ENCODE data around the gene C1orf50. TPM values are rescaled to one million over a fixed set of nuclear protein-coding genes. Genes with fewer than 3 reads are reported as not detected.

The C1orf50 gene
- total RNA-seq, 1 donor from 2014 or later: 13.6 TPM

- no peak for DNase-seq (ENCODE audit: low read depth, low spot score)
- Mint-ChIP-seq H3K27me3 (ENCODE audit: low read depth) (no peaks in the 10 kb centered on the region), H3K9me3 (no peaks in the 10 kb centered on the region), H3K36me3 (ENCODE audit: low read depth) (no peaks in the 10 kb centered on the region), H3K4me1 (peaks cover 4% of the 10 kb centered on the region), H3K4me3 (no peak overlapping the region), H3K27ac (ENCODE audit: unreplicated experiment) (peak overlapping the region; percentile 50)
- TF ChIP-seq CTCF (conservative IDR thresholded peaks at IDR 0.05): no peak
Observed at GRCh38 chr1:42734201-42735035, 32.6 kb upstream of the C1orf50 start.

- Mint-ChIP-seq H3K27me3 (ENCODE audit: low read depth) (no peaks in the 10 kb centered on the region), H3K36me3 (ENCODE audit: low read depth) (no peaks in the 10 kb centered on the region), H3K9me3 (no peaks in the 10 kb centered on the region), H3K27ac (ENCODE audit: unreplicated experiment) (peak overlapping the region; percentile 50), H3K4me1 (peaks cover 6% of the 10 kb centered on the region), H3K4me3 (no peak overlapping the region)
- DNase-seq (ENCODE audit: low read depth, low spot score): no peak
- no peak for TF ChIP-seq CTCF (conservative IDR thresholded peaks at IDR 0.05)
Observed at GRCh38 chr1:42735056-42735455, 32.0 kb upstream of the C1orf50 start.

GRCh38 chr1:42735477-42736105 is 31.5 kb upstream of the C1orf50 start:
- Mint-ChIP-seq H3K4me3 (no peak overlapping the region), H3K27me3 (ENCODE audit: low read depth) (no peaks in the 10 kb centered on the region), H3K27ac (ENCODE audit: unreplicated experiment) (no peak overlapping the region), H3K9me3 (no peaks in the 10 kb centered on the region), H3K4me1 (peaks cover 10% of the 10 kb centered on the region), H3K36me3 (ENCODE audit: low read depth) (no peaks in the 10 kb centered on the region)
- TF ChIP-seq CTCF (conservative IDR thresholded peaks at IDR 0.05): no peak
- DNase-seq (ENCODE audit: low read depth, low spot score): no peak

GRCh38 chr1:42736152-42736551 is 30.9 kb upstream of the C1orf50 start:
- Mint-ChIP-seq H3K36me3 (ENCODE audit: low read depth) (no peaks in the 10 kb centered on the region), H3K27ac (ENCODE audit: unreplicated experiment) (no peak overlapping the region), H3K4me3 (no peak overlapping the region), H3K27me3 (ENCODE audit: low read depth) (no peaks in the 10 kb centered on the region), H3K9me3 (no peaks in the 10 kb centered on the region), H3K4me1 (peaks cover 14% of the 10 kb centered on the region)
- no peak for DNase-seq (ENCODE audit: low read depth, low spot score)
- peak; percentile 37 for TF ChIP-seq CTCF (conservative IDR thresholded peaks at IDR 0.05)

GRCh38 chr1:42736571-42737200 is 30.4 kb upstream of the C1orf50 start:
- H3K4me1 Mint-ChIP-seq: peaks cover 14% of the 10 kb centered on the region
- no peak overlapping the region for H3K4me3 Mint-ChIP-seq
- no peaks in the 10 kb centered on the region for H3K36me3 Mint-ChIP-seq (ENCODE audit: low read depth)
- DNase-seq (ENCODE audit: low read depth, low spot score): no peak
- no peak overlapping the region for H3K27ac Mint-ChIP-seq (ENCODE audit: unreplicated experiment)
- H3K27me3 Mint-ChIP-seq (ENCODE audit: low read depth): no peaks in the 10 kb centered on the region
- no peak for TF ChIP-seq CTCF (conservative IDR thresholded peaks at IDR 0.05)
- no peaks in the 10 kb centered on the region for H3K9me3 Mint-ChIP-seq
